GM18909 (cell line): Measurements from ENCODE around the gene SDF4.

Experiments
- ATAC-seq: cut with Tn5 transposase; IDR thresholded peaks from one replicate; pipeline ENCODE4 v1.9.1; 2021; ENCODE audit warnings: mild to moderate bottlenecking; ENCODE audit not compliant: unreplicated experiment, poor library complexity

SDF4 gene, protein sequence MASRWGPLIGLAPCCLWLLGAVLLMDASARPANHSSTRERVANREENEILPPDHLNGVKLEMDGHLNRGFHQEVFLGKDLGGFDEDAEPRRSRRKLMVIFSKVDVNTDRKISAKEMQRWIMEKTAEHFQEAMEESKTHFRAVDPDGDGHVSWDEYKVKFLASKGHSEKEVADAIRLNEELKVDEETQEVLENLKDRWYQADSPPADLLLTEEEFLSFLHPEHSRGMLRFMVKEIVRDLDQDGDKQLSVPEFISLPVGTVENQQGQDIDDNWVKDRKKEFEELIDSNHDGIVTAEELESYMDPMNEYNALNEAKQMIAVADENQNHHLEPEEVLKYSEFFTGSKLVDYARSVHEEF

DNA sequence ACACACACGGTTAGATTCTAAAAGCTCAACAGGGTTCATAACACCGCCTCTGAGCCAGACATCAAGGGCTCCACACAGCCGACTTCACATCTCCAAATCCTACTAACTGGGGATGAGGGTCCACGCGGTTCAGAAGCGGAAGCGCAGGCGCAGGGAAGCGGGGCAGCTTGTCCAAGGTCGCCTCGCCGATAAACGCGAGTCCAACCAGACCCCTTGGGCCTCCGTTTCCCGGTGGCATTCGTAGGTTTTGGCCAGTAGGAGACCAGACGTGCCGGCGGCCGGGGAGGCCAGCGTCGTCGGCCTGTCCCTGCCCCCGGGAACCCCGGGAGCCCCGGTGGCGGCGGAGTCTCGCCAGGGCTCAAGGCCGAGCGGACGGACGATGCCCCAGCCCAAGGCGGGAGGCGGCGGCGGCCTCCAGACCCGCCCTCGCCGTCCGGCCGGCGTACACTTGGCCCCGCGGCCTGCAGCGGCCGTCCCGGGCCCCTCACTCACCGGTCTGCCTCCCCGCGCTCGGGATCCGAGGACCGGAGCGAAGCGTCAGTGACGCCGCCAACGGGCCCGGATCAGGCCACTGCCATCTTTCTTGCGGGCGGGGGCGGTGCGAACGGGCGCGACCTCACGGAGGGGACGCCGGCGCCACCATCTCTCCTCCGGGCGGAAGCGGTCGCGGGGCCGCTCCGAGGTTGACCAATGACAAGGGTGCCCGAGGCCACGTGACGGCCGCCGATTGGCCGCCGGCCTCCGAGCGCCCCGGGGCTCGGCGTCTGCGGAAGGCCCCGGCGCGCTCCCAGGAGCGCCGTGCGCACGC lies at the start of gene SDF4:
TSS of gene SDF4 (minus strand) at position 602 of the 808 bp plus-strand sequence. CDS start 3,229 bp downstream, outside the sequence.
- peak; percentile 93 for ATAC-seq

DNA sequence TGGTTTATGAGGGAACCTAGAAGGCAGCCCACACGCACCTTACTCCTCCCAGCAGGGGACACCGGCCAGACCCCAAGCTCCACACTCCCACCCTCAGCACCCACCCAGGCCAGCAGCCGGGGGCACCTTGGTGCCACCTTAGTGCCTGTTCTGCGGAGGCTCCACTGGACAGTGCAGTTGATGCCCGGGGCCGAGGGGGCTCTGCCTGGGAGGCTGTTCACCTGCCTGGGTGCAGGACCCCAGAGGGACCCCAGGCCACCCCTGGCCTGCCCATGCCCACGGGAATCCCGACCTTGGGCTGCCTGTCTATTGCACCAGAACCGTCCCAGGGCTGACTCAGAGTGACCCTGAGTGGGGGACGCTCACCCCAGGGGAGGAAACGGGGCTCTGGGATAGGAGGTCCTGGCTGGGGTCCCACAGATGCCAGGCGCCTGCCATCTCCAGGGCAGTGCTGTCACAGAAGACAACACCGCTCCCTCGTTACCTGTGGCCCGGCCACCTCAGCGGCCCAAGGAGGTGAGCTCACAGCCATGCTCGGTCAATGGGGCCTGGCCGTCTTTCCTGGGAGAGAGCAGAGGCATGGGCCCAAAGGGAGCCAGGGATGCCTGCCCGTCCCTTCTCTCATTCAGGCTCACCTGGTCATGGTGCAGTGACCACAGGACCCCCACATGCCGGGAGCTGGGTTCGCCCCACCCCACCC lies 49.1 kb upstream of the SDF4 start:
- ATAC-seq: no peak

DNA sequence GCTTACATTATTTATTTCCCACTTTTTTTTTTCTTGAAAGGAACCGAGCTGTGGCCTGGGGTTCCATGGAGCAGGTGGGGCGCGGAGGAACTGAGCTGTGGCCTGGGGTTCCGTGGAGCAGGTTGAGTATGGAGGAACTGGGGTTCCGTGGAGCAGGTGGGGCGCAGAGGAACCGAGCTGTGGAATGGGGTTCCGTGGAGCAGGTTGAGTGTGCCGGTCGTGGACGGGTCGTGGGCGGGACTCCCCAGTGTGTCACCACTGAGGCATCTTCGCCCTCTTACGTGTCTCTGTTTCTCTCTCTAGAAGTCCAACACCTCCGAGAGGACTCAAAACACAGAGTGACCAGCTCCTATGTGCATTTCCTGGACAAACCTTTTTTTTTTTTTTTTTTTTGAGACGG lies 47.2 kb upstream of the SDF4 start:
- ATAC-seq: no peak

DNA sequence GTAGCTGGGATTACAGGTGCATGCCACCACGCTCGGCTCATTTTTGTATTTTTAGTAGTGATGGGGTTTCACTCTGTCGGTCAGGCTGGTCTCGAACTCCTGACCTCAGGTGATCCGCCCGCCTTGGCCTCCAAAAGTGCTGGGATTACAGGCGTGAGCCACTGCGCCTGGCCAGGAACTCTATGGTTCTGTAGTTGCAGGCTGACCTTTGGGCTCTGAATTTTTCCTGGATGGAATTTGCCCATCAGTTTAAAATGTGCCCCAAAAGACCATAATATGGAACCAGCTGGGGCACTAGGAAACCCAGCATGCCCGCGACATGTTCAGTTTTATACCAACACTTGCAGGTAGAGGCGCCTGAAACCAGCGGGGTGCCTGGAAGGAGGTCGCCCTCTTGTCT lies 46.8 kb upstream of the SDF4 start:
- ATAC-seq: no peak

DNA sequence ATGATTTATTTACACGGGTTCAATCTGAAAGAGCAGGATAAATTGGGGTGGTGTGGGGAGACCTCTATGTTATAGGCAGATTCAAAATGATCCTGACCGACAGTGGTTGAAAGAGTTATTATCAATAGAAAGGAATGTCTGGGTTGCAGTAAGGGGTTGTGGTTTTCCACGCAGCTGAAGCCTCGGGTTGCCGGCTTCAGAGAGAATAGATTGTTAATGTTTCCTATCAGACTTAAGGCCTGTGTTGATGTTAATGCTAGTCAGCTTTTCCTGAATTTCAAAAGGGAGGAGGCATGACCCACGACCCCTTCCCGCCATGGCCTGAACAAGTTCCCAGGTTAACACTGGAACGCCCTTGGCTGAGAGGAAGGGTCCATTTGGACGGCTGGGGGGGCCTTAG lies 44.0 kb upstream of the SDF4 start:
- no peak for ATAC-seq

DNA sequence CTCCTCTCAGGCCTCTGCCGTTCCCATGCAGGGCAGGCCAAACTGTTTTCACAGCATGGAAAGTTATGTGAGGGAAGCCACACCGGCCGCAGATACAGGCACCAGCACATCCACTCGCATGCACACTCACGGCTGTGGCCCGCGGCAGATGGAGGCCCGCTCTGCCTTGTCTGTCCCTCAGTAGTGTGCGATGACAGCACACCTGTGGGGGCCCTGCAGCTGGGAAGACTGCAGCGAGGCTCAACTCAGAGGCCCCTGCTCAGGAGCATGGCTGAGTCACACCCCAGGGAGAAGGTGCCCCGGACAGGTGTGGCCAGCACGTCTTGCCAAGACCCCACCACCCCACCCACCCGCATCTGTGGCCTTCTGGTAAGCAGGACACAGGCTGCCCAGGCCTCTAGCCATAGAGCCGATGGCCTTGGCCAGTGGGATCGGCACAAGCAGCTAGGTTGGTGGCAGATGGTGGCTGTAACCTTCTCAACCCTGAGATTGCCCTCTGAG lies 43.2 kb upstream of the SDF4 start:
- ATAC-seq: no peak

DNA sequence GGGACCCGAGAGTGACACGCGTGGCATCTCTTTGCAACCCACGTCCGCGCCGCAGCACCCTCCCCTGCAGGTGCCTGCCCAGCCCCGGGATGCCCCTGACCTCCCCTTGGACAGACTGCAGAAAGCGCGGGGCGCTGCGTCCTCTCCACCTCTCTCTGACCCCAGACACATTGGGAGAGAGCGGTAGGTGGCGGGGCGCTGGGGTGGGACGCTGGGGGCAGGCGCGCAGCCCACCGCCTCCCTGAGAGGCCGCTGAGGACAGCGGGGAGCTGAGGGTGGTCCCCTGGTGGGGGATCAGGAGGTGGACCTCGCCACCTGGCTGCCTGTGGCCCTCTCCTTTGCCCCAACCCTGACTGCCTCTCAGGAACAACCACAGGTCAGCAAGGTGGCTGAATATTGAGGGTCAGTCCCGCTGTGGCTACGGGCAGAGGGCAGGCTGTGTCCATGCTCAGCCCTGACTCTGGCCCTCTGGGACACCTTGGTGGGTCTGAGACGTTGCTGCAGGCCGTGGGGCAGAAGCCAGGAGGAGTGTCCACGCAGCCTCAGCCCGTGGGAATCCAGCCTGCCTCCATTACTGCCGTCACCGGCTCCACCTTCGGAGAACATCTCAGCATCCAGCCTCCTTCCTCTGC lies 42.6 kb upstream of the SDF4 start:
- ATAC-seq: no peak

DNA sequence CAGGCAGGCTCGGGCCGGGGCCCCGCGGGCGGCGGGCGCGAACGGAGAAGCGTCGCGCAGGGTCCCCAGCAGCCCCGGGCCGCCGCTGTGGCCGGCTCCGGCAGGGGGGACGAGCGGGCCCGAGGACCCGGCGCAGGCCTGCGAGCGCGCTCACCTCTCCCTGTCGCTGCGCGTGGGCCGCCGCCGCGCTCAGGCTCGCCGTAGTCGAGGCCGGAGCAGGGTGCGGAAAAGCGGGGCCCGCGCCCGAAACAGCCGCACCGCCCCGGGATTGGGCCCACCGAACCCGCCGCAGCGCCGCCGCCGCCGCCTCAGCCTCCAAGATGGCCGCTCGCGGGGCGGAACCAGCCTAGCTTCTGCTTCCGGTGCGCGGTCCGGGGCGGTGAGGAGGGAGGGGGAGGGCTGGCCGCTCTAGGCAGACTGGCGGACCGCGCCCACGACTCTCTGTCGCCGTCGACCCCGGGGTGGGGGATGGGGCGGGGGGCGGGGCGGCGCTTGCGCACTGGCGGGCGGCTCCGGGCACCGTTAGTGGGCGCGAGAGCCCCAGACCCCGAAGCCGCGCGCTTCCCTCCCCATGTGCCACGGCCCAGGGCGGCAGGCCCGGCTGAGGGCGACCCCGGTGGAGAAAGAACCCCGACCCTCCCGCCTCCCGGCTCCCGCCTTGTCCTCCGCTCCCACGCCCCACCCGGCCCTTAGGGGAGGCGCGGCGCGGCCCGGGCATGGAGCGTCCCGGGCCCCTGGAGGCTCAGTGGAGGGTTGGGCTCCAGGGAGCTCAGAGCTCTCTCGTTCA lies 41.9 kb upstream of the SDF4 start, which contains the start of gene UBE2J2:
TSS of gene UBE2J2 (minus strand) at position 343 of the 787 bp plus-strand sequence. CDS start 5,862 bp downstream, outside the sequence.
- peak; percentile 78 for ATAC-seq

DNA sequence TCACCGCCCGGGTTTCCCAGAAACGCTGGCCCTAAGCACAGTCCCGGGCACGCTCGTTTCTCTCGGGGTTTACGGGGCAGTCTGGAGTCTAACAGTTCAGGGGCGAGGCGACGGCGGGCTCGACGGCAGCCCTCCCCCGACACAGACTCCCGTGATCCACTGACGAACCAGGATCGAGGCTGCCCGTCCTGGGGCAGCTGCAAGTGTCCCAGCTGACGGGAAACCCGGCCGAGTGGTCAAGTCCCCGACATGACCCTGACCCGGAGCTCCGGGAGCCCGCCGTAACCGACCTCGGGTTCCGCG lies 41.4 kb upstream of the SDF4 start:
- ATAC-seq: peak; percentile 14

DNA sequence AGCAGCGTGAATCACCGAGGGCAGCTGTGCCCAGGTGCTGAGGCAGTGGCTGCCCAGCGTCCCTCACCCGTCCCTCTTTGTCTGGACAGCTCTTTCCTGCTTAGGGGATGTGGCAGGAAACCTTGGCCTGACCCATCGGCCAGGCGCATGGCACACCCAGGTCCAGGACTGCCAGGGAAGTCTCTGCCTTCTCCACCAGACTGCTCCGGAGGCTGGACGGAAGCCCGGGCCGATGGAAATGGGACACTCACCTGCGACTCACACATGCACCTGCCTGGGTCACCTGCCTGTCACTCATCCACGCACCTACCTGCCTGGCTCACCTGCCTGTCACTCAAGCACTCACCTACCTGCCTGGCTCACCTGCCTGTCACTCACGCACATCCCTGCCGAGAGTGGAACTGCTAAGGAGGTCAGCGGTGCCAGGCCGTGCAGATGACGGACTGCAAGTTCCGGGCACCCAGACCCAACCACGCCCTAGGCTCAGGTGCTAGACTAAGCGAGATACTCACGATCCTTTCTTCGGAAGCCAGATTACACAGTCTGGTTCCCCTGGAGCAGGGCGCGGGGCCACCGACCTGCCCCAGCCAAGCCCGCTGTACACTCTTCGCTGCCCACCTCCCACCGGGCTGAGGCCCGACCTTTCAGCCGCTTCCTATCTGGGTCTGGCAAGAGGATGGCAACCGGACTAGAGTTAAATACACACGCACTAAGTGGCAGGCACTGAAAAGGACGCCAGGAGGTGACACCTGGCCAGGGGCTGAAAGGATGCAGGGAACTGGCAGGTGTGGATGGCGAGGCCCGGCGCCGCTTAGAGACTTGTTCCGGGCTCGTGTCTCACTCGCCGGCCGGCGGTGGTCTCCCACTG lies 40.8 kb upstream of the SDF4 start:
- ATAC-seq: no peak

DNA sequence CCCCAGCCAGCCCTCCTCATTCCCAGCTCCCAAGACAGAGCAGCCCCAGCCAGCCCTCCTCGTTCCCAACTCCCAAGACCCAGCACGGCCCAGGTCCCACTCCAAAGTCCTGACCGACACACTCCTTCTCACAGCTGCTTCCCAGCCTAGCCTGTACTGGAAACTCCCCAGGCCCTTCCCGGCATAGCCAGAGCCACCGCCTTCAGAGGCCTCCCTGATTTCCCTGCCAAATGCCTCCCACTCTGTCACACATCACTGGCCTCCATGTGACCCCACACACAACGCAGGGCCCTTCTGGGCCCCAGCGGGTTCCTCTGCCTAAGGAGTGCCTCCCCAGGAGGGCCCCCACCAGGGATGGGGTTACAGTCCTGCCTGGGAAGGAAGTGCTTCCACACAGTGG lies 39.0 kb upstream of the SDF4 start:
- no peak for ATAC-seq

DNA sequence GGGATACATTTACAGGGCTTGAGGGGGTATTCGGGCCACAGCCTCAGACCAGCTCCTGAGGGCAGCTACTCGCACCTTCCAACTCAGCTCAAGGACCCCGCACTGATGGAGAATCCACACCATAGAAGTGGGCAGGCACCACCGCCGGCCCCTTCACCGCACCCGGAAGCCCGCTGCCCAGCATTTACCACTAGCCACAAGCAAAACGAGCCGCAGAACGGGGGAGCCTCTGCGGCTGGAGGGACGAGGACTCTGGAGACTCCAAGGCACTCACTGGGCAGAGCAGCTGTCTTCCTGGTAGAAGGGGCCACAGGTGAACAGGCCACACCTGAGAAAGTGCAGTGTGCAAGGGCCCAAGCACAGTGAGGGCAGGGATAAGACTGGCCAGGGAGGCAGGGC lies 36.5 kb upstream of the SDF4 start:
- no peak for ATAC-seq

DNA sequence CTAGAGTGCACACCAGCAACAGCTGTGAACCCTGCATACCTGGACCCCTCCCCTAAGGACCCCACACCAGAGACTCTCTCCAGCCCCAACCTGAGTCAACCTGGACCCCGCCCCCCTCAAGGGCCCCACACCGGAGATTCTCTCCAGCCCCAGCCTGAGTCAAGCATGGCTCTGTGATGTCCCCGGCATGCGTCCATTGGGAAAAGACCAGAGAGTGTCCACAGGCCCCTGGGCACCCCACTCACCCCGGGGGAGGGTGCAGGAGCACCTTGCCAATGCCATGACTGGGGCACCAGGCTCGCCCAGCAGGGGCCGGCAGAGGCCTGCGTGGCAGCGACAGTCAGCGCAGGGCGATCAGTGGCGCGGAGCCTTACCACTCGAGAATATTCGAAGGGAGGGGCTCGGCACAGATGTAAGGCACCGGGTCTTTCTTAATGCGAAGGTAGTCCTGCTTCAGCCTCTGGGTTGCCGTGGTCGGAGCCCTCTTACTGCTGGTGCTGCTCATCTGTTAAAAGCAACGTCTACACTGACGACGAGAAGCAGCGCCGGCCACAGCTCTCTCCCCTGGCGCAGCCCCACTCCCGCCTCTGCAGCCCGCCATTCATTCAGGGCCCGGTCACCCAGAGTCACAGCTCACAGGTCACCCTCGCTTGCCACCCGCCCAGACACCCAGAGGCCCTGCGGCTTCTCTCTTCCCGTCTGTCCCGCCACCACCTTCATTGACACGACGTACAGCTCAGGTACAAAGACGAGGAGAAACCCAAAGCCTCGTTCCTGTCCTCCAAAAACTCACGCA lies 35.9 kb upstream of the SDF4 start:
- ATAC-seq: no peak

DNA sequence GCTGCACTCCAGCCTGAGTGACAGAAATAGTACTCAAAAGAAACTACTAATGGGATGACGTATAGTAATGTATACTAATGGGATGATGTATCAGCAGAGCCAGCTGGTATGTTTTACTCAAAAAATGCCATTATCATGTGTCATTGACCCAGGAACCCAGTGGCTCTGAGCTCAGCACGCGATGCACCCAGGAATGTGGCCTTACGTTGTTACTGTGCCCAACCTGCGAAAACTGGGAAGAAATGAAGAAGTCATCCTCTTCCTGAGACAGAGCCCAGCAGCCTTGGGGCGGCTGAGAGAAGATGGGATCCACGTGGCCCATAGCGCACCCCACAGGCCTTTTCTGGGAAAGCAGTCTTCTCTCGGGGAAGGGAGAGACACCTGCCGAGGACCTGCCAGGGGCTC lies 33.1 kb upstream of the SDF4 start:
- no peak for ATAC-seq

DNA sequence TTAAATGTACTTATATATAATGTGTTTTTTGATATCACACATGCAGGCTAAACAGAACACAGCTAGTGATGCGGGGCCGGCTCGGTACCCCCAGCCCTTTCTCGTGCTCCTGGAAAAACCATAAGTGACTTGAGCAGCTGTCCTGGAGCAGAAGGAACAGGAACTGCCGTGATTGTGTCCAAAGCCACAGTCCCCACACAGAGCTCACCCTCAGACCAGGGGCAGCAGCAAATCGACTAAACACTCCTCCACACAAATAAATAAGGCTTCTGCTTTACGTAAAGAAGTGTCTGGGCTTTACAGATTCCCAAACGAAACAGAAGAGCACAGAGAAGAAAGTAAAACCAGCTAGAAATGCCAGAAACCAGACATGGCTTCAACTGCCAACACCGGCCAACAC lies 32.2 kb upstream of the SDF4 start:
- no peak for ATAC-seq

DNA sequence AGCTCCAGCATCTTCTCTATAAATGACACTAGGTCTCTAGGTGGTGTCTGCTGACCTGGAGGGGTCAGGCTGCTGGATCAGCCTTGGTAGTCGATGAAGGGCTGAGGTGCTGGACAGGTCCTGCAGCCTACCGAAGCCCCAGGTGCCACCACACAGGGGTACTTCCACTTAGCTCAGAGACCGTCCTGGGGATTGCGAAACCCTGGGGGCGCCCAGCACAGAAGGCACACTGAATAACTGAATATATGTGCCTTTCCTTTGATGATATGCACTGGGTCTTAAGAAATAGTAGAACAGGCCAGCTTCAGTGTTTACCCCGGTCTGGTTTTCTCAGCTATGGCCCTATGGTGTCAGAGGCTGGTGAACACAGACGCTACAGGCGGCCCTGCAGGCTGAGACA lies 31.0 kb upstream of the SDF4 start:
- ATAC-seq: no peak

DNA sequence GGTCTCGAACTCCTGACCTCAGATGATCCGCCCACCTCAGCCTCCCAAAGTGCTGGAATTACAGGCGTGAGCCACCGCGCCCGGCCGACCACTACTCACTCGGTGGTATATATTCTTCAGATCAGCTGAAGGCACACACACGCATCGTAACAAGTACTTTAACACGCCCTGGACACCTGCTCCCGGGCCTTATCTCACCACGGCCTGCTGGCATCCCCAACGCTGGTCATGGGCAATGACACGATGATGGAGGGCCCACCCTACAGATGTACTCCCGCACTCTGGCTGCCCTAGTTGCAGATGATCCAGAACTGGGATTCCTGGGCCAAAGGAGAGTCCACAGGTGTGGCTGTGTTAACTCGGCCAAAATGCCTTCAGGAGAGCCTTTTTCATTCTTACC lies 30.3 kb upstream of the SDF4 start:
- ATAC-seq: no peak
